Cardiac muscle cell (in vitro differentiated cells and primary cell): ENCODE results near the gene PLCL1. TPM values are rescaled to one million over a fixed set of nuclear protein-coding genes. Genes with fewer than 3 reads are reported as not detected.
A peak's percentile ranks its signal among the peaks of the same experiment; 100 is the strongest.

Experiments used
- DNase-seq, 2 donors: peaks; one replicate each; pipeline versions ENCODE4 v3.0.0 to v3.0.0-alpha.2; 2010 to 2017; ENCODE audit warnings: low read depth in 1 of 2, low spot score in 1 of 2
- H3K27ac ChIP-seq: fragments of 200-600 bp; sonication (generic); 2 replicates; pipeline ENCODE4 v1.5.1; 2016
- H3K27me3 ChIP-seq: fragments of 200-600 bp; sonication (generic); 2 replicates; pipeline ENCODE4 v1.6.0; 2016; ENCODE audit warnings: control low read depth
- H3K36me3 ChIP-seq: fragments of 200-600 bp; sonication (generic); 2 replicates; pipeline ENCODE4 v1.5.1; 2016; ENCODE audit warnings: control low read depth
- H3K4me1 ChIP-seq: fragments of 200-600 bp; sonication (generic); 2 replicates; pipeline ENCODE4 v1.8.1; 2017; ENCODE audit warnings: low read depth, mild to moderate bottlenecking, mixed run types
- H3K4me3 ChIP-seq: fragments of 200-600 bp; sonication (generic); 2 replicates; pipeline ENCODE4 v1.5.1; 2016; ENCODE audit warnings: mild to moderate bottlenecking
- H3K9me3 ChIP-seq: fragments of 200-600 bp; sonication (generic); 2 replicates; pipeline ENCODE4 v1.5.1; 2017; ENCODE audit warnings: low read depth, mild to moderate bottlenecking, control low read depth
- CTCF ChIP-seq: IDR thresholded peaks from 2 replicates; pipeline ENCODE4 v1.5.1; 2012; ENCODE audit warnings: low read depth, mild to moderate bottlenecking, low read length
- polyA plus RNA-seq: library from polyadenylated mRNA; unstranded; fragments of >200 nt; fragmentation: Nextera tagmentation; extraction: Ambion mirVana; gene quantifications from 2 replicates; pipeline ENCODE4 v1.2.1, GENCODE V29; 2016
- total RNA-seq: library from RNA; depleted of rRNA; stranded (reverse); fragments of >200 nt; gene quantifications from 2 replicates; pipeline ENCODE4 v1.2.3, GENCODE V29; 2016

The PLCL1 gene
- total and polyA plus RNA-seq, 2 experiments from 2014 or later, result 4.9 to 7.8 TPM

GRCh38 chr2:197993363-197993762 lies 189.0 kb downstream of the PLCL1 start:
- no peak for TF ChIP-seq CTCF
- Histone ChIP-seq H3K4me1 (peaks cover 32% of the 10 kb centered on the region), H3K27me3 (no peaks in the 10 kb centered on the region), H3K36me3 (no peaks in the 10 kb centered on the region), H3K4me3 (no peak overlapping the region), H3K9me3 (no peaks in the 10 kb centered on the region), H3K27ac (no peak overlapping the region)
- no peak for DNase-seq

- Histone ChIP-seq H3K27ac (no peak overlapping the region), H3K27me3 (no peaks in the 10 kb centered on the region), H3K4me3 (no peak overlapping the region), H3K36me3 (no peaks in the 10 kb centered on the region), H3K4me1 (peaks cover 32% of the 10 kb centered on the region), H3K9me3 (no peaks in the 10 kb centered on the region)
- TF ChIP-seq CTCF, result no peak
- DNase-seq, result peak in 1 of 2 donors; percentile 16
Measured at GRCh38 chr2:197993830-197994229, 189.4 kb downstream of the PLCL1 start.

- peaks cover 6% of the 10 kb centered on the region for H3K27me3 ChIP-seq
- no peaks in the 10 kb centered on the region for H3K36me3 ChIP-seq
- no peak for TF ChIP-seq CTCF
- no peak overlapping the region for H3K27ac ChIP-seq
- no peak overlapping the region for H3K4me3 ChIP-seq
- no peaks in the 10 kb centered on the region for H3K9me3 ChIP-seq
- no peak for DNase-seq
- H3K4me1 ChIP-seq, result peaks cover 32% of the 10 kb centered on the region
Measured at GRCh38 chr2:197994751-197995150, 190.4 kb downstream of the PLCL1 start.

GRCh38 chr2:197996583-197996982 lies 192.2 kb downstream of the PLCL1 start:
- Histone ChIP-seq H3K27me3 (peaks cover 21% of the 10 kb centered on the region), H3K4me1 (peaks cover 32% of the 10 kb centered on the region), H3K9me3 (no peaks in the 10 kb centered on the region), H3K27ac (no peak overlapping the region), H3K36me3 (no peaks in the 10 kb centered on the region), H3K4me3 (no peak overlapping the region)
- DNase-seq, result no peak
- no peak for TF ChIP-seq CTCF

- peaks cover 32% of the 10 kb centered on the region for H3K4me1 ChIP-seq
- no peak overlapping the region for H3K4me3 ChIP-seq
- no peaks in the 10 kb centered on the region for H3K9me3 ChIP-seq
- DNase-seq, result peak in 1 of 2 donors; percentile 62
- TF ChIP-seq CTCF, result no peak
- H3K27ac ChIP-seq, result no peak overlapping the region
- no peaks in the 10 kb centered on the region for H3K36me3 ChIP-seq
- peaks cover 21% of the 10 kb centered on the region for H3K27me3 ChIP-seq
Measured at GRCh38 chr2:197997083-197997541, 192.7 kb downstream of the PLCL1 start.

- H3K9me3 ChIP-seq, result no peaks in the 10 kb centered on the region
Measured at GRCh38 chr2:197998702-197999101, 194.3 kb downstream of the PLCL1 start.

More at GRCh38 chr2:197998702-197999101, 194.3 kb downstream of the PLCL1 start:
- Histone ChIP-seq H3K27me3 (peaks cover 33% of the 10 kb centered on the region), H3K4me3 (no peak overlapping the region), H3K4me1 (peaks cover 32% of the 10 kb centered on the region), H3K36me3 (no peaks in the 10 kb centered on the region), H3K27ac (no peak overlapping the region)
- no peak for TF ChIP-seq CTCF
- DNase-seq, result no peak
